Activated naive CD8-positive, alpha-beta T cell (primary cell): ENCODE results near the gene TTBK2.

Experiments
- H3K27ac Mint-ChIP-seq: one replicate; pipeline ENCODE4 v1.8.0; 2021; ENCODE audit warnings: mixed read lengths
- H3K27me3 Mint-ChIP-seq: one replicate; pipeline ENCODE4 v1.8.0; 2021; ENCODE audit warnings: mixed read lengths
- H3K36me3 Mint-ChIP-seq: one replicate; pipeline ENCODE4 v1.8.0; 2021; ENCODE audit warnings: mixed read lengths
- H3K4me1 Mint-ChIP-seq: one replicate; pipeline ENCODE4 v1.8.0; 2021; ENCODE audit warnings: low read depth, mixed read lengths
- H3K4me3 Mint-ChIP-seq: one replicate; pipeline ENCODE4 v1.8.0; 2021; ENCODE audit warnings: mild to moderate bottlenecking, mixed read lengths
- H3K9me3 Mint-ChIP-seq: one replicate; pipeline ENCODE4 v1.8.0; 2021; ENCODE audit warnings: low read depth, mixed read lengths

Gene TTBK2

GRCh38 chr15:42735382-42736165 lies 185.0 kb downstream of the TTBK2 start:
- Mint-ChIP-seq H3K9me3 (no peaks in the 10 kb centered on the region), H3K4me3 (peak overlapping the region; percentile 83), H3K4me1 (peaks cover 9% of the 10 kb centered on the region), H3K27me3 (no peaks in the 10 kb centered on the region), H3K27ac (peak overlapping the region; percentile 28), H3K36me3 (peaks cover 4% of the 10 kb centered on the region)

GRCh38 chr15:42734076-42734672 lies 186.4 kb downstream of the TTBK2 start:
- H3K9me3 Mint-ChIP-seq: no peaks in the 10 kb centered on the region
- peaks cover 6% of the 10 kb centered on the region for H3K36me3 Mint-ChIP-seq
- no peaks in the 10 kb centered on the region for H3K27me3 Mint-ChIP-seq
- H3K4me1 Mint-ChIP-seq: peaks cover 9% of the 10 kb centered on the region
- peak overlapping the region; percentile 58 for H3K27ac Mint-ChIP-seq
- H3K4me3 Mint-ChIP-seq: peak overlapping the region; percentile 67

DNA sequence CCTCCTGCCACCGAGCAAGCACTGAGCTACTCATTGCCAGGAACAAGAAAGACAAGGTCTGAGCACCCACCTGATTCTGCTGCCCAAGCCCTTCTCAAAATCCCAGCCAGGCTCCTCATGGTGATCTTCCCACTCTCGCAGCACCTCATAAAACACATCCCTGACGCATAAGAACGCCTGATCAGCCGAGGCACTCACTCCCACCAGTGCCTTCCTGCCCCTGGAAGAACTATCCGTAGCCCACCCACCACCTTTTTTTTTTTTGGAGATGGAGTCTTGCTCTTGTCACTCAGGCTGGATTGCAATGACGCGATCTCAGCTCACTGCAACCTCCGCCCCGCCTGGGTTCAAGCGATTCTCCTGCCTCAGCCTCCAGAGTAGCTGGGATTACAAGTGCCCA lies 187.6 kb downstream of the TTBK2 start:
- H3K4me3 Mint-ChIP-seq: no peak overlapping the region
- H3K27me3 Mint-ChIP-seq: no peaks in the 10 kb centered on the region
- H3K4me1 Mint-ChIP-seq: peaks cover 9% of the 10 kb centered on the region
- H3K36me3 Mint-ChIP-seq: peaks cover 6% of the 10 kb centered on the region
- H3K27ac Mint-ChIP-seq: no peak overlapping the region
- H3K9me3 Mint-ChIP-seq: no peaks in the 10 kb centered on the region

- H3K27ac Mint-ChIP-seq: peak overlapping the region; percentile 58
- H3K4me1 Mint-ChIP-seq: peaks cover 5% of the 10 kb centered on the region
- H3K9me3 Mint-ChIP-seq: no peaks in the 10 kb centered on the region
- H3K36me3 Mint-ChIP-seq: peaks cover 6% of the 10 kb centered on the region
- H3K27me3 Mint-ChIP-seq: no peaks in the 10 kb centered on the region
- H3K4me3 Mint-ChIP-seq: no peak overlapping the region
Observed at GRCh38 chr15:42732095-42732827, 188.3 kb downstream of the TTBK2 start.

DNA sequence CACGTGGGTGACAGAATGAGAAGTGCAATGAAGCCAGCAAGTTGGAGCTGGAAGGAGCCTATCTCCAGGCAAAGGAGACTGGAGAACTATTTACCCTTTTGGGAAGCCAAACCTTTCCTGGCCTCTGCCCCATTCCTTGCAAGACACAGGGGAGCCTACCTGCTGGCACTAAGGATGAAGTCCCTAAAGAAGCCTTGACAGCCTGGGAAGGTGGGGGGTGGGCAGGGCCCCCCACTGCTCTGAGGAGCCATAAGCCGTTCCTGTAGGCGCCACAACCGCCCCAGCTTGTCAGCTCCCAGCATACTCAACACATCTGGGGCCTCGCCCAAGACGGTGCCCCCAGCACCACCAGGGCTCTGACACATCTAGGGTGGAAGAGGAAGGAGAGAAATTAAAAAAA lies 189.1 kb downstream of the TTBK2 start:
- peaks cover 6% of the 10 kb centered on the region for H3K36me3 Mint-ChIP-seq
- H3K27me3 Mint-ChIP-seq: no peaks in the 10 kb centered on the region
- H3K4me3 Mint-ChIP-seq: no peak overlapping the region
- no peak overlapping the region for H3K27ac Mint-ChIP-seq
- H3K4me1 Mint-ChIP-seq: peaks cover 5% of the 10 kb centered on the region
- no peaks in the 10 kb centered on the region for H3K9me3 Mint-ChIP-seq

DNA sequence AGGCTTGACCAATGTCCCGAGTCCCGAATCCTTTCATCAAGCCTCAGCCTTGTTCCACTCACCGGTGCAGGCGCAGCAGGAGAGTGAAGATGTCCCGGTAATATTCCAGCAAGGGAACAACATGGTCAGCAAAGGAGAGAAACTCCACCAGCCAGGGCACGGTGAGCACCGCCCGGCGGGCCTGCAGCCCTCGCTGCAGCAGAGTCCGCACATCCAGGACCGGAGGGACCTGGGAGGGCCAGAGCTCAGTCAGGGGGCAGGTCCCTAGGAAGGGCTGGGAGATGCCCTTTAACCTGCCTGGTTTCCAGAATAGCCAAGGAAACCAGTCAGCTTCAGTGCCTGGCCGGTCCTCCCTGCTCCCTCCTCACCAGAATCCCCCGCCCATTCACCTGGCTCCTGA lies 190.0 kb downstream of the TTBK2 start:
- H3K27ac Mint-ChIP-seq: no peak overlapping the region
- peaks cover 3% of the 10 kb centered on the region for H3K4me1 Mint-ChIP-seq
- H3K36me3 Mint-ChIP-seq: peaks cover 6% of the 10 kb centered on the region
- no peaks in the 10 kb centered on the region for H3K27me3 Mint-ChIP-seq
- no peaks in the 10 kb centered on the region for H3K9me3 Mint-ChIP-seq
- no peak overlapping the region for H3K4me3 Mint-ChIP-seq

GRCh38 chr15:42730135-42730534 lies 190.4 kb downstream of the TTBK2 start:
- H3K4me3 Mint-ChIP-seq: no peak overlapping the region

GRCh38 chr15:42729409-42729808 lies 191.2 kb downstream of the TTBK2 start:
- H3K4me3 Mint-ChIP-seq: no peak overlapping the region
- H3K27ac Mint-ChIP-seq: no peak overlapping the region
- no peaks in the 10 kb centered on the region for H3K9me3 Mint-ChIP-seq
- H3K27me3 Mint-ChIP-seq: no peaks in the 10 kb centered on the region
- H3K36me3 Mint-ChIP-seq: peaks cover 6% of the 10 kb centered on the region
- H3K4me1 Mint-ChIP-seq: peaks cover 3% of the 10 kb centered on the region

More at GRCh38 chr15:42730135-42730534, 190.4 kb downstream of the TTBK2 start:
- no peak overlapping the region for H3K27ac Mint-ChIP-seq
- H3K36me3 Mint-ChIP-seq: peaks cover 6% of the 10 kb centered on the region
- H3K9me3 Mint-ChIP-seq: no peaks in the 10 kb centered on the region
- peaks cover 3% of the 10 kb centered on the region for H3K4me1 Mint-ChIP-seq
- H3K27me3 Mint-ChIP-seq: no peaks in the 10 kb centered on the region

DNA sequence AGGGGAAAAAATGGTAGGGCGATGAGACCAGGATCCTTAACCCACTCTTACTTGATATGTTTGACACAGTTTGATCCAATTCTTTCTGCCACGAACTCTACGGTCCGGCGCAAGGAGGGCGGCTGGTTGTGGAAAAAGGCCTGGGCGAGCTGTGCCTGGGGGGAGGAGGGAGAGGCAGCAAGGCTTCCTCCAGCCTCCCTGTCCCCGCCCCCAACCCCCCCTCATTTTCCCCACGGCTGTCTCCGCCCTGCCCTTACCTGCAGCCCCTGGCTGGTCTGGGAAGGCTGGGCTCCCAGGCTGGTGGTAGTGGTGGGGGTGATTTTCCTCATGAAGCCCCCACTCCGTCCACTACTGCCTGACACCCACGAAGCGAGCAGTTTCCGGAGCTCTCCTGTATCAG lies 191.6 kb downstream of the TTBK2 start:
- Mint-ChIP-seq H3K4me3 (no peak overlapping the region), H3K9me3 (no peaks in the 10 kb centered on the region), H3K36me3 (peaks cover 6% of the 10 kb centered on the region), H3K27ac (no peak overlapping the region), H3K27me3 (no peaks in the 10 kb centered on the region), H3K4me1 (no peaks in the 10 kb centered on the region)

DNA sequence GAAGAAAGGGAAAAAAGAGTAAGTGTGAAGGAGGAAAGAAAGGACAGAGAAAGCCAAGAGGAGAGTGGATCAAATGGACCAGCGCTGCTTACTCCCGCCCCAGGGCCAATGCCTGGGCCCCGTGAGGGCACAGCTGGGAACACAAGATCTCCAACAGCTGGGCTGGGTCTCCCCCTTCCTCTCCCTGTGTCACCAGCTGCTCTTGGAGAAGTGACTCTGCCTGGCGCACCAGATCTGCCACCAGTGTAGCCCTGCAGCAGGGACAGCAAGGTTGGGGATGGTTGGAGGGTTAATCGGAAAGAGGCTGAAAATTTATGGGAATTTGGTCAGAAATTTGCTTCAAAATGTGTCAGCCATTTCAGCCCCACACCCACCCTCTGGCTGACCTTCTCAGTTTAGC lies 192.0 kb downstream of the TTBK2 start:
- Mint-ChIP-seq H3K36me3 (peaks cover 6% of the 10 kb centered on the region), H3K9me3 (no peaks in the 10 kb centered on the region), H3K27me3 (no peaks in the 10 kb centered on the region), H3K4me1 (no peaks in the 10 kb centered on the region), H3K4me3 (no peak overlapping the region), H3K27ac (no peak overlapping the region)

DNA sequence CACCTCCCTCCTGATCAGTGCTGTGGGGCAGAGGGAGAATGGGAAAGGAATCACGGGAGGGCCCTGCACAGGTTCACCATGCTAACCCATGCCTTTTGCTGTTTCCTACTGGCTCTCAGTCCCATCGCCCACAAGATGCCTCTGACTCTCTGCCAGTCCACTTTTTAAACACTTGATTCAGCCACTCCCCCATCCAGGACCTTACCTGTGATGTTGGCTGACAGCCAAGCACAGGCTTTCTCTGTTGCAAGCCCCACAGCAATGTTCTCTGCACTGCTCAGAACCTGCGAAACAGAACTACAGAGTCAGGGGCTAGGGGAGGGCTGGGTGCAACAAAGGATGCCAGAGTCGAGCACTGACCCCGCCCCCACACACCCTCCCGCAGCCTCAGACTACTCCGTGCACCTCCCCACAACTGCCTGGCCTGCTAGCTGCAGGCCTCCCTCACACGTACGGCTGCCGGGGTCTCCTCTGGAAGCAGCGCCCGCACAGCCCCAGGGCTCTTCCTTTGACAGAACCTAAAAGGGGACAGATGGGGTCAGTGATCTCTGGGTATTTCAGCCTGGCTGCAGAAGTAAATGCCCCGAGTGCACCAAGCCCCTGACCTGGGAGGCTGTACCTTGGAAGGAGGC lies 192.7 kb downstream of the TTBK2 start:
- Mint-ChIP-seq H3K4me1 (no peaks in the 10 kb centered on the region), H3K4me3 (no peak overlapping the region), H3K27me3 (no peaks in the 10 kb centered on the region), H3K9me3 (no peaks in the 10 kb centered on the region), H3K27ac (no peak overlapping the region), H3K36me3 (peaks cover 6% of the 10 kb centered on the region)

DNA sequence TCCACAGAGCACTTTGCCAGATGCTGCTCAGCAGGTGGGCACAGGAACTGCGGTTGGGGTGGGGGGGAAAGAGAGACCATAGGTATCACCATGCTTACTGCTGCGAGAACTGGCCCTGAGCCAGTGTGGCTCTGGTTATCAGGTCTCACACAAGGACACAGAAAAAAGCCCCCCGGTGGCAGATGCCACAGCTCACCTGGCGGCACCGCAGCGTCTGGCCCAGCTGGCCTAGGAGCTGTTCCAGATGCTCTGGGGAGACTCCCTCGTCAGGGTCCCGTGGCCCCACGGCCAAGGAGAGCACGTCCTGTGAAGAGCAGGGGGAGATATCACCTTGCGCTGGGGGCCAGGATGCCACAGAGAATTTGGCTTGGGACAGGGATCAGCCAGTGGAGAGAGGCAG lies 194.5 kb downstream of the TTBK2 start:
- no peak overlapping the region for H3K27ac Mint-ChIP-seq
- no peak overlapping the region for H3K4me3 Mint-ChIP-seq
- H3K36me3 Mint-ChIP-seq: peaks cover 3% of the 10 kb centered on the region
- no peaks in the 10 kb centered on the region for H3K4me1 Mint-ChIP-seq
- H3K27me3 Mint-ChIP-seq: no peaks in the 10 kb centered on the region
- no peaks in the 10 kb centered on the region for H3K9me3 Mint-ChIP-seq

DNA sequence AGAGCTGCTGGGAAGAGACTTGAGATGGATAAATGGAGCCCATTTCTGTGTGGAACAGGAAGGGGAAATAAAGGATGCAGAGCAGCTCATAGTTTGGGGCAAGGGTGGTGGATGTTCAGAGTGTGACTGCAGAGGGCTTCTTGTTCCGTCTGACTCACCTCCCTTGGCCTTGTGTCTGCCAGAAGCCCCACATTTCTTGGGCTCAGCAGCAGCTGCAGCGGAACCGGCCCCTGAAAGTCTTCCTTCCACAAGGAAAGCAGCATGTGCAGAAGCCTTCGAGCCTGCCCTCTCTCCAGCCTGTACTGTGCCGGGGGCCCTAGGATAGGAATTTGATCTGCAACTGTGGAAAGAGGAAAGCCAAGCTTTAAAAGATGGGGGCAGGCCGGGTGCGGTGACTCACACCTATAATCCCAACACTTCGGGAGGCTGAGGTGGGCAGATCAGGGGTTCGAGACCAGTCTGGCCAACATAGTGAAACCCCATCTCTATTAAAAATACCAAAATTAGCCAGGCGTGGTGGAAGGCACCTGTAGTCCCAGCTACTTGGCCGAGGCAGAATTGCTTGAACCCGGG lies 195.2 kb downstream of the TTBK2 start:
- Mint-ChIP-seq H3K9me3 (no peaks in the 10 kb centered on the region), H3K27me3 (no peaks in the 10 kb centered on the region), H3K4me1 (no peaks in the 10 kb centered on the region), H3K36me3 (peaks cover 2% of the 10 kb centered on the region), H3K4me3 (no peak overlapping the region), H3K27ac (no peak overlapping the region)

DNA sequence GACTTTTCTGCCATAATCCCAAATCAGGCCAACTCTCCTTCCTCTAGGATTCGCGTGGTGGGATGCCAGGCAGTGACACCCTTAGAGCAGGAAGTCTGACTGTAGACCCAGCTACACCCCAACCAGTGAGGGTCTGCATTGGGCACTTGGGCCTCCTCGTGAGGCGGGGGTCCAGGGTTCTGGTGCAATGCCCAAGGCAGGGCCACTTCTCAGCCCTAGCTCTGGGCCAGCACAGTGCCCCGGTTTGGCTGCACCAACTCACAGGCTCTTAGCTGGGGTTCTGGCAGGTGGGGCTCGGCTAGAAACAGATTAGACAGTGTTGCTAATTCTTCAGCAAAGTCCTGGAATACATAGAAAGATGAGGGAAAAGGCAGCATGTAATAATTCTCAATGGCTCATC lies 196.3 kb downstream of the TTBK2 start:
- H3K4me3 Mint-ChIP-seq: no peak overlapping the region
- H3K27me3 Mint-ChIP-seq: no peaks in the 10 kb centered on the region
- no peak overlapping the region for H3K27ac Mint-ChIP-seq
- no peaks in the 10 kb centered on the region for H3K36me3 Mint-ChIP-seq
- no peaks in the 10 kb centered on the region for H3K4me1 Mint-ChIP-seq
- no peaks in the 10 kb centered on the region for H3K9me3 Mint-ChIP-seq

- Mint-ChIP-seq H3K9me3 (no peaks in the 10 kb centered on the region), H3K27ac (peak overlapping the region; percentile 46), H3K36me3 (no peaks in the 10 kb centered on the region), H3K4me1 (no peaks in the 10 kb centered on the region), H3K27me3 (no peaks in the 10 kb centered on the region), H3K4me3 (no peak overlapping the region)
Observed at GRCh38 chr15:42723068-42723467, 197.5 kb downstream of the TTBK2 start.
